ENCODE measurements around the gene TPST1.
"Not testable (repeated sequence)": the region's sequence is repeated elsewhere in the genome, so short reads cannot be mapped to it uniquely, and the experiment has no call there.

Gene TPST1

DNA sequence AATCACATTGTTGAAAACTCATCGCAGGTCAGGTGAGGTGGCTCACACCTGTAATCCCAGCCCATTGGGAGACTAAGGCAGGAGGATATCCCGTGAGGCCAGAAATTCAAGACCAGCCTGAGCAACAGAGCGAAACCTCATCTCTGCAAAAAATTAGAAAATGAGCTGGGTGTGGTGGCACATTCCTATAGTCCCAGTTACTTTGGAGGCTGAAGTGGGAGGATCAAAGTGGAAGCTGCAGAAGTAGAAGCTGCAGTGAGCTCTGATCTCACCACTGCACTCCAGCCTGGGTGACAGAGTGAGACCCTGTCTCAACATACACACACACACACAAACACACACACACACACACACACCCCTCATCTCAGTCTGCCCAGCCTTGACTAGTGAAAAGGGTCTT is 190.9 kb downstream of the TPST1 start:
- not testable (repeated sequence) for DNase-seq

DNA sequence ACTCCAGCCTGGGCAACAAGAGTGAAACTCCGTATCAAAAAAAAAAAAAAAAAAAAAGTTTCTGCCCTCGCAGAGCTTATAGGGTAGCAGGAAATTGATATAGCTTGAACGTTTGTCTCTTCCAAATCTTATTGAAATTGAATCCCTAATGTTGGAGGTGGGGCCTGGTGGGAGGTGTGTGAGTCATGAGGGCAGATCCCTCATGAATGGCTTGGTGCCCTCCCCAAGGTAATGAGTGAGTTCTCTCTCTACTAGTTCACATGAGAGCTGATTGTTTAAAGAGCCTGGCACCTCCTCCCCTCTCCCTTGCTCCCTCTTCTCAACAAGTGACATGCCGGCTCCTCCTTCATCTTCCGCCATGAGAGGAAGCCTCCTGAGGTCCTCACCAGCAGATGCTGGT is 193.7 kb downstream of the TPST1 start:
- not testable (repeated sequence) for DNase-seq

DNA sequence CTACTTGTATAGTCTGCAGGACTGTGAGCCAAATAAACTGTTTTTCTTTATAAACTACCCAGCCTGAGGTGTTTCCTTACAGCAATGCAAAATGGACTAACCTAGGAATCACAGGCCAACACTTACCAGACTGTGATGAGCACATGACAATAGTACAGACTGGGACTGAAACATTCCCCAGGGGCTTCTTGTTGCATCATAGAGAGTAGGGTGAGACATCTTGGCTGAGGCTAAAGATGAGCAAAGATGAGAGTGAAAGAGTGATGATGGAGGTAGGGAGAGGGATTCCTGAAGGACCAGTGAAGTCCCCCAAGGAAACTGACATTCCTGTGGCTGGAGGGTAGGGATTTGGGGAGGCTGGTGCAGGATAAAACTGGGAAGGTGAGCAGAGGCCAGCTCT is 194.4 kb downstream of the TPST1 start:
- DNase-seq, result no peak

DNA sequence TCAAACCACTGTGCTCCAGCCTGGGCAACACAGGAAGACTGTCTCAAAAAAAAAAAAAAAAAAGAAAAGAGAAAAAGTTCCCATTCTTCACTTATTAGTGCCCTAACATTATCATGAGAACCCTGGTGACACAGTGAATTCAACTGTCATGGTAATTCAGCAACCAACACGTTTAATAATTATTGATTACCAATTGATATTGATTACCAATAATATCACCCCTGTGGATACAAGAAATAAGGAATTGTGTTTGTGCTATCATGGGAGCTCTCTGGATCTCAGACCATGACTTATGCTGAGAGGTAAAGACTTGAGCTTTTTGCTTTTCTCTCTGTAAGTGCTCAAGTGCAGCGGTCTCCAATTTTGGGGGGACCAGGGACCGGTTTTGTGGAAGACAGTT is 195.3 kb downstream of the TPST1 start:
- DNase-seq, result no peak

DNA sequence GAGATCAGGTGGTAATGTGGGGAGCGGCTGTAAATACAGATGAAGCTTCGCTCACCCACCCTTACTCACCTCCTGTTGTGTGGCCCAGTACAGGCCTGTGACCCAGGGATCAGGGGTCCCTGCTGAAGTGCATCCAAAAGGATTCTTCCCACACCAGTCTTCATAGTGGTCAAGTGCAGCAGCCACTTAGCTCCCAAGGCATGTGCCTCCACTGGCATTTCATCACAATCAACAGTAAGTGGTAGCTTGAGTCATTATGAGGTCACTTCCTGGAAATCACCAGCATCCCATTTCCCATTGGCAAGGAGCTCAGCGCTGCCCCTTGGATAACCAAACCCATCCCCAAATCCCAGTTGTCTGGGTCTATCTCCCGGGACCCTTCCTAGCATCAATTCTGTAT is 196.0 kb downstream of the TPST1 start:
- DNase-seq, result not testable (repeated sequence)

DNA sequence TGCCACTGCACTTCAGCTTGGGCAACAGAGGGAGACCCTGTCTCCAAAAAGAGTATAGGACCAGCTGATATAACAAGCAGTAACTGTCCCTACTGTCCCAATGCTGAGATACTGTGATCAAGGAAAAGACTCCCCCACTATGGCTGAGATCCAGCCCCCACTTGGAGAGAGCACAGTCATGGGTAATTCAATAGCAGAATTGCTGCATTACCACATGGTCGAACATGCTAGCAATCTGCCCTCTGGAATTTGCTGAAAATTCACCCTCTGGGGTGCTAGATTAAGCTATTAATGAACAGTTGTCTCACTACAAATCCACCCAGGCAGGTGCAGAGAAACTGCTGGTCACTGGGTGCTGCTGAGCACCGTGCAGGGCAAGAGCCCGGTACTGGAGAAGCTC is 196.8 kb downstream of the TPST1 start:
- not testable (repeated sequence) for DNase-seq

DNA sequence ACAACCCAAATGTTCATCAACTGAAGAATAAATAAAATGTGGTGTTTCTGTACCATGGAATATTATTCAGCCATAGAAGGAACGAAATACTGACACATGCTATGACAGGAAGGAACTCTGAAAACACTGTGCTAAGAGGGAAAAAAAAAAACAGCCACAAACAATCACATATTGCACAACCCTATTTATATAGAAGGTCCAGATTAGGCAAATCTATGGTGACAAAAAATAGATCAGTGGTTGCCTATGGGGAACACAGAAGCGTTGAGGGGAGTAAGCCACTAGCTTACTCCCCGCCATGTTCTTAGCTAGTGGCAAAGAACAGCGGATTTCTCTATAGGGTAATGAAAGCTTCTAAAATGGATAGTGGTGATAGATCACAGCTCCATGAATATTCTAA is 198.4 kb downstream of the TPST1 start:
- no peak for DNase-seq

DNA sequence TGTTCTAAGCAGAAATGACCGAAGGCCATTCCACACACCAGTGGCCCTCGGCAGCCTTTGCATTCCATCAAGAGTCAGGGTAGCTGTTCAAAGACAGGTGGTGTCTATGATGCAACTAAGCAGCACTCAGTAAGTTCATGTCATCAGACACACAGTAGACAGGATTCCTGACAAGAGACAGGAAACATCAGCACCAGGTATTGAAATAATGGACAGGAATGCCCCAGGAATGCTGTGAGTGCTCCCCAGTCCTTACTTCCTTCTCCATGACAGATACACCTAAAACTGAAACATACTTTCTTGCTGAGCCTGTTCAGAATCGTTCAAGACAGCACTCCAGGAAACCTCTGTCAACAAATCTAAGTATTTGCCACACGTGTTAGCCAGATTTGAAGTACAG is 204.4 kb downstream of the TPST1 start:
- no peak for DNase-seq

Data from NCI-H524 treated with DMSO at 0.1 percent for 48 hours (cell line).